ENCODE results near the gene KNSTRN.

DNA sequence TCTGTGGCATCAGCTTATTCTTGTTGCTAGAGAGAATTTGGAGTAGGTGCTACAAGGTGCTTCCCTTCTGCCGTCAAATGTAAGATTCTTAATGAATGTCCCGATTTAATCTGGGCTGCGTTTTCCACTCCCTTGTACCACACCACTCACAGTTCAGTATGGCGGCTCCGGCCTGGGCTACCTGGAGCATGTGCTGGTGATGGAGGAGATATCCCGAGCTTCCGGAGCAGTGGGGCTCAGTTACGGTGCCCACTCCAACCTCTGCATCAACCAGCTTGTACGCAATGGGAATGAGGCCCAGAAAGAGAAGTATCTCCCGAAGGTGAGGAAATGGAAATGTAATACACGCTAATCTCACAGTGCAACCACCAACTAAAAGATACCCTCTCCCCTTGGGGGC lies 28.0 kb downstream of the KNSTRN start:
- TF ChIP-seq, protein P1, sequence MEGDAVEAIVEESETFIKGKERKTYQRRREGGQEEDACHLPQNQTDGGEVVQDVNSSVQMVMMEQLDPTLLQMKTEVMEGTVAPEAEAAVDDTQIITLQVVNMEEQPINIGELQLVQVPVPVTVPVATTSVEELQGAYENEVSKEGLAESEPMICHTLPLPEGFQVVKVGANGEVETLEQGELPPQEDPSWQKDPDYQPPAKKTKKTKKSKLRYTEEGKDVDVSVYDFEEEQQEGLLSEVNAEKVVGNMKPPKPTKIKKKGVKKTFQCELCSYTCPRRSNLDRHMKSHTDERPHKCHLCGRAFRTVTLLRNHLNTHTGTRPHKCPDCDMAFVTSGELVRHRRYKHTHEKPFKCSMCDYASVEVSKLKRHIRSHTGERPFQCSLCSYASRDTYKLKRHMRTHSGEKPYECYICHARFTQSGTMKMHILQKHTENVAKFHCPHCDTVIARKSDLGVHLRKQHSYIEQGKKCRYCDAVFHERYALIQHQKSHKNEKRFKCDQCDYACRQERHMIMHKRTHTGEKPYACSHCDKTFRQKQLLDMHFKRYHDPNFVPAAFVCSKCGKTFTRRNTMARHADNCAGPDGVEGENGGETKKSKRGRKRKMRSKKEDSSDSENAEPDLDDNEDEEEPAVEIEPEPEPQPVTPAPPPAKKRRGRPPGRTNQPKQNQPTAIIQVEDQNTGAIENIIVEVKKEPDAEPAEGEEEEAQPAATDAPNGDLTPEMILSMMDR (optimal IDR thresholded peaks at IDR 0.05 in 1 of 3, IDR thresholded peaks at IDR 0.05 in 1 of 3, conservative IDR thresholded peaks at IDR 0.05 in 1 of 3; ENCODE audit: extremely low read depth in 1 of 3, insufficient read depth in 2 of 3, low read length in 3 of 3), result no peak
- TF ChIP-seq EZH2 (IDR thresholded peaks at IDR 0.05; ENCODE audit: low read length), result no peak

All from keratinocyte (primary cell).